Measurements from ENCODE around the gene ABR.

DNA sequence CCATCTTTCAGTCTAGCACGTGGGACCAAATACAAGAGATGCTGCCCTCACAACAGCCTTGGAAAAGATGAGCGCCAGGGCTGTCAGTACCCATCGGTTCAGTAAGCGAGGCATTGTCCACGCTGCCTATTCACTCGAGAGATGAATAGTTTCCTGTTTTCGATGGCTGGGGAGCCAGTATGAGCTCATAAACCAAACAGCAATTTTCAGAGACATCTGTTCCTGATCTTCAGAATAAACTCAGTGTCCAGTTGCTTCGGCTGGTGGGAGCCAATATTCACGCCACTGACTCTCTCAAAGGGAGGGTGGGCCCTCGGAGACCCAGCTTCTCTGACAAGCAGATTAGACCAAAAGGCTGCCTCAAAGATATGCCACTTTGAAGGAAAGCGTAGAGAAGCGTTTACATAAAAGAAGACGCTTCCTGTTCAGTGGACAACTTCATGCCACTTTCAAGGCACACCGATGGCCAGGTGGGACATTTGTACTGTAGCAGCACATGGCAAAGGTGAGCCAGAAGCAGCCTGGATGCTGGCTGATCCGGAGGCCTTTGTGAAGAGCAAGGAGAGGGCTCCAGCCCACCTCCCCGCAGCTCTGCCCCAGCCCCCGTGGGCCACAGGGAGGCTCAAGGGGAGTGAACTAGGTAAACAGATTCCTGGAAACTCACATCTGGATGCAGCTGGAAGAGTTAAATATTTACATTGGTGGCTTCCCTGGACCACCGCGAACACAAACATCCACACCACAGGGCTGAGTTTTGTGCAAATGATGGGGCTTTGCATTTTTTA lies 176.8 kb downstream of the ABR start:
- TF ChIP-seq CTCF (IDR thresholded peaks at IDR 0.05) (no peak), POLR2A (IDR thresholded peaks at IDR 0.05) (no peak)

Measured in right lobe of liver (tissue), 4 donors.